Measurements from ENCODE around the gene TCF4.

GRCh38 chr18:55444536-55444935 is 143.5 kb downstream of the TCF4 start:
- TF ChIP-seq CTCF (IDR thresholded peaks at IDR 0.05) (no peak), EP300 (IDR thresholded peaks at IDR 0.05) (no peak)

All from upper lobe of left lung (tissue), 4 donors.